ENCODE measurements around the gene CRELD1.
"Not testable (repeated sequence)": the region's sequence is repeated elsewhere in the genome, so short reads cannot be mapped to it uniquely, and the experiment has no call there.

The CRELD1 gene

DNA sequence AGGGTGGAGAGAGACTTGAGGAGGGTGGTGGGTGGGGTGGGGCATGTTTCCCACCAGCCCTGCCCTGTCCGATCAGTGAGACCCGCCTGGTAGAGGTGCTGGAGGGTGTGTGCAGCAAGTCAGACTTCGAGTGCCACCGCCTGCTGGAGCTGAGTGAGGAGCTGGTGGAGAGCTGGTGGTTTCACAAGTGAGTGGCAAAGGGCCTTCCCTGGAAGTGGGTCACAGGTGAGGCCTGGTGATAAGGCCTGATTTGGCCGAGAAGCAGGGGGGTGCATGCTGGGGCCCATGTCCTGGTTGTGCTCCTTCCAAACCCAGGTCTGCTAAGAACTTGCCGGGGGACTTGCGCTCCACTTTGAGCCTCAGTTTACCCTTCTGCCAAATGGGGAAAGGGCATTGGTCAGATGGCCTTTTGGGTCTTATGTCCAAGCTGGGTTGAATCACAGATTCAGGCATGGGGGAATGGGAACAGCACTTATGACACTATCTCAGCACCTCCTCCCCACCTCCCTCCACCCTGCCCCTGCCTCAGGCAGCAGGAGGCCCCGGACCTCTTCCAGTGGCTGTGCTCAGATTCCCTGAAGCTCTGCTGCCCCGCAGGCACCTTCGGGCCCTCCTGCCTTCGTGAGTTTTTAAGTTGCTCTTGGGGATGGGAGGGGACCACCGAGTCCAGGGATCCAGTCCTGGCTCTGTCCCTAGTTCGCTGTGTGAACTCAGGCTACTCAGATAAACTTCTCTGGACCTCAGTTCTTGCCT lies 4.0 kb downstream of the CRELD1 start:
- no peak for DNase-seq

DNA sequence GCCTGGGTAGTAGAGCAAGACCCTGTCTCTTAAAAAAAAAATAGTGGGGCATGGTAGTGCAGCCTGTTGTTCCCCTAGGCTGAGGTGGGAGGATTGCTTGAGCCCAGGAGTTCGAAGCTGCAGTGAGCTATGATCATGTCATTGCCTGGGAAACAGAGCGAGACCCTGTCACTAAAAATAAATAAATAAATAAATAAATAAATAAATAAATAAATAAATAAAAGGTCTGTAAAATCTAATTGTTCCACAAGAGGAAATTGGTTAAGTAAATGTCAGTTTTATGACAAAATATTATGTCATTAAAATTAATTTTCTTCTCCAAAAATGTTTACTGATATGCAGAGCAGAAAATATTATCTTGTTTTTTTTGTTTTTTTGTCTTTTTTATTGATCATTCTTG lies 5.3 kb downstream of the CRELD1 start:
- no peak for DNase-seq

DNA sequence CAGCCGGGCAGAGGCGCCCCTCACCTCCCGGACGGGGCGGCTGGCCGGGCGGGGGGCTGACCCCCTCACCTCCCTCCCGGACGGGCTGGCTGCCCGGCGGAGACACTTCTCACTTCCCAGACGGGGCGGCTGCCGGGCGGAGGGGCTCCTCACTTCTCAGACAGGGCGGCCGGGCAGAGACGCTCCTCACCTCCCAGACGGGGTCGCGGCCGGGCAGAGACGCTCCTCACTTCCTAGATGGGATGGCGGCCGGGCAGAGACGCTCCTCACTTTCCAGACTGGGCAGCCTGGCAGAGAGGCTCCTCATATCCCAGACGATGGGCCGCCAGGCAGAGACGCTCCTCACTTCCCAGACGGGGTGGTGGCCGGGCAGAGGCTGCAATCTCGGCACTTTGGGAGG lies 6.3 kb downstream of the CRELD1 start:
- not testable (repeated sequence) for DNase-seq

DNA sequence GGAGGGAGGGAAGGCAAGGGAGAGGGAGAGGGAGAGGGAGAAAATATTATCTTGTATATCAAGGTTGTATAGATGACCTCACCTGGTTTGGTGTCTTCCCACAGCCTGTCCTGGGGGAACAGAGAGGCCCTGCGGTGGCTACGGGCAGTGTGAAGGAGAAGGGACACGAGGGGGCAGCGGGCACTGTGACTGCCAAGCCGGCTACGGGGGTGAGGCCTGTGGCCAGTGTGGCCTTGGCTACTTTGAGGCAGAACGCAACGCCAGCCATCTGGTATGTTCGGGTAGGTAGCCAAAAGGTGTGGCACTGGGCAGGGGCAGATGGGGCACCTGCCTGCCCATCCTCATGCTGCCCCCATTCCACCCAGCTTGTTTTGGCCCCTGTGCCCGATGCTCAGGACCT lies 7.1 kb downstream of the CRELD1 start:
- no peak for DNase-seq

DNA sequence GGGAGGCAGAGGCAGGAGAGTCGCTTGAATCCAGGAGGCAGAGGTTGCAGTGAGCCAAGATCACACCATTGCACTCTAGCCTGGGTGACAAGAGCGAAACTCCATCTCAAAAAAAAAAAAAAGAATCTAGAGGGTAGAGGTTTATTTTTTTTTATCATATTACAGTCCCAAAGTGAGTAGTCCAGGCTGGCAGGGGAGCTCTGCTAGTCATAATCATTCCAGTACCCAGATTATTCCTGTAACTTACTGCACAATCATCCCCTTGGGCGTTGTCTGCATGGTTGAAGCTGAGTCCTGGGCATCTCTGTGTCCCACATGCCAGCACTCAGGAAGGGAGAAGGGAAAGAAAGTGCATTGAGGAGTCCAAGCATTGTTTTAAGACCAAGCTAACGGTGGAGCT lies 8.5 kb downstream of the CRELD1 start:
- DNase-seq, result no peak

DNA sequence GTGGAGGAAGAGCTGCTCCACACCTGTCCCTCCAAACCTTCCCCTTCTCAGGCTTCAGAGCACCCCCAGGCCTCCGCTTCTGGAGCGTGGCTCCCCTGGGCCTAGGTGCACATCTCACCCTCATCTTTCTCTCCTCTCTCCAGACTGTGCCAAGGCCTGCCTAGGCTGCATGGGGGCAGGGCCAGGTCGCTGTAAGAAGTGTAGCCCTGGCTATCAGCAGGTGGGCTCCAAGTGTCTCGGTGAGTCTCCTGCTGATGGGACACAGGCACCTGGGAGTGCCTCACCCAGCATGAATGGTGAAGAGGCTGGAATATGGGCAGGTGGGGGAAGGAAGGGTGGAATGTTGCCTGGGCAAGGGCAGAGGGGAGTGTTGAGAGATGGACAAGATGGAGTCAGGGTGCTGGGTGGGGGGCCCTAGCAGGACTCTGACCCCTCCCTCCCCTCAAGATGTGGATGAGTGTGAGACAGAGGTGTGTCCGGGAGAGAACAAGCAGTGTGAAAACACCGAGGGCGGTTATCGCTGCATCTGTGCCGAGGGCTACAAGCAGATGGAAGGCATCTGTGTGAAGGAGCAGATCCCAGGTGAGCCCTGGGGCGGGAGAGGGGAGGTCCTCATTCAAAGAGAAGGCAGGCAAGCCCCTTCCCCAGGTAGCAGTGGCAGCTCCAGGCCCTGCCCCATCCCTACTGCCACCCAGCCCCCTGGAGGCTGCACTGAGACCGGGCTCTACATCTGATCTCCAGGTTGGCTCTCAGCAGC lies 9.5 kb downstream of the CRELD1 start:
- no peak for DNase-seq

DNA sequence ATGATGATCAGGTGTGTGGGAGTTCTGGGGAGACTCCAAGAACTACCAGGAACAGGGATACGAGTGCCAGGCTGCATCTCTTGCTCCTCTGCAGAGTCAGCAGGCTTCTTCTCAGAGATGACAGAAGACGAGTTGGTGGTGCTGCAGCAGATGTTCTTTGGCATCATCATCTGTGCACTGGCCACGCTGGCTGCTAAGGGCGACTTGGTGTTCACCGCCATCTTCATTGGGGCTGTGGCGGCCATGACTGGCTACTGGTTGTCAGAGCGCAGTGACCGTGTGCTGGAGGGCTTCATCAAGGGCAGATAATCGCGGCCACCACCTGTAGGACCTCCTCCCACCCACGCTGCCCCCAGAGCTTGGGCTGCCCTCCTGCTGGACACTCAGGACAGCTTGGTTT lies 10.6 kb downstream of the CRELD1 start:
- DNase-seq, result no peak

DNA sequence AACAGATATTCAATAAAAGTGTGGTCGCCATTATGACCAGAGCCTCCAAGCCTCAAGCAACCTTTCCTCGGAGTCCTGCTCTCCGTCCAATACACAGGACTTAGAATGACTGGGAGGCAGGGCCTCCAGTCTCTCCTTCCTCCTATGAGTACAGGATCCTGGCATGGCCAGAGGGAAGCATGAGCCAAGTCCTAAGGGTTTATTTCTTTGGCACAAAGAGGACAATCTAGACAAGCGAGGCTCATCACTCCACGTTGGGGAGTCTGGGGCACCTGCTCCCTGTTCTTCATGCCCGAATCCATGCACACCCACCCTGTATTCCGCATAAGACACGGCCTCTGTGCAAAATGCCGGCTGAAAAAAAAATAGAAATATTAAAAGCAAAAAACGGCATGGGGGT lies 11.7 kb downstream of the CRELD1 start:
- DNase-seq, result no peak

DNA sequence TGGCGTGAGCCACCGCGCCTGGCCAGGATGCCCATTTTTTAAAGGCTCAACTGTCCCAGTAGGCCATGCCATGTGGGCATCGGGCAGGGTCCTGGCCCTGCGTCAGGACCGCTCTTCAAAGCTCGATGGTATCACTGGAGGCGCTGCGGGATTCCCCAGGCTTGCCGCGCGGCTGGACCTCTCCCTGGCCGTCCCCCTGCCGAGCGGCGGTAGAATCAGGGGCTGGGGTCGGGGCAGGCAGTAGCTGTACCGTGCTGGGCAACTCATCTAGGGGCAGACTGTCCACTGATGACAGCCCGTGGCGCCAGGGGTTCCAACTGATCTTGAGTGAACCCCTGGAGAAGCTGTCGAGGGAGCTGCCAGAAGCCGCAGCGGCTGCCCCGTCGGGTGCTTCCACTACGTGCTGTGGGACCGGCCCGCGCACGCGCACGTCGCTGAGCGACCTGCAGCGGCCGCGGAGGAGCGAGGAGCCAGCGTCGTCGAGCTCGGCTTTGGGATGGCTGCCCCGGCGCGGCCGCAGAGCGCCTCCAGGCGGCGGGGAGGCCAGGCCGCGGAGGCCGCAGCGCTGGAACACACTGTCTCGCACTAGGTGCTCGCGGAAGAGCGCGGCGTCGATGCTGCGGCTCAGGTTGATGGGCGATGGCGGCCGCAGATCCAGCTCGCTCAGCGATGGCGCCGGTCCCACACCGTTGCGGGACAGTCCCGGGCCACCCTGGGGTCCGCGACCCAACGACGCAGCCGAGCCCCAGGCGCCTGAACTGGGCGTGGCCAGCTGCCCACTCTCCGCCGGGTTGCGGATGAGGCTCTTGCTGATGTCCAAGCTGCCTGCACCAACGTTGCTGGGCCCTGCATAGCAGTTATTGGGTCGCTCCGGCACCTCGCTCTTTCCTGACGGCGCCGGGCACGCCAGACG lies 12.7 kb downstream of the CRELD1 start:
- peak; percentile 43 for DNase-seq

DNA sequence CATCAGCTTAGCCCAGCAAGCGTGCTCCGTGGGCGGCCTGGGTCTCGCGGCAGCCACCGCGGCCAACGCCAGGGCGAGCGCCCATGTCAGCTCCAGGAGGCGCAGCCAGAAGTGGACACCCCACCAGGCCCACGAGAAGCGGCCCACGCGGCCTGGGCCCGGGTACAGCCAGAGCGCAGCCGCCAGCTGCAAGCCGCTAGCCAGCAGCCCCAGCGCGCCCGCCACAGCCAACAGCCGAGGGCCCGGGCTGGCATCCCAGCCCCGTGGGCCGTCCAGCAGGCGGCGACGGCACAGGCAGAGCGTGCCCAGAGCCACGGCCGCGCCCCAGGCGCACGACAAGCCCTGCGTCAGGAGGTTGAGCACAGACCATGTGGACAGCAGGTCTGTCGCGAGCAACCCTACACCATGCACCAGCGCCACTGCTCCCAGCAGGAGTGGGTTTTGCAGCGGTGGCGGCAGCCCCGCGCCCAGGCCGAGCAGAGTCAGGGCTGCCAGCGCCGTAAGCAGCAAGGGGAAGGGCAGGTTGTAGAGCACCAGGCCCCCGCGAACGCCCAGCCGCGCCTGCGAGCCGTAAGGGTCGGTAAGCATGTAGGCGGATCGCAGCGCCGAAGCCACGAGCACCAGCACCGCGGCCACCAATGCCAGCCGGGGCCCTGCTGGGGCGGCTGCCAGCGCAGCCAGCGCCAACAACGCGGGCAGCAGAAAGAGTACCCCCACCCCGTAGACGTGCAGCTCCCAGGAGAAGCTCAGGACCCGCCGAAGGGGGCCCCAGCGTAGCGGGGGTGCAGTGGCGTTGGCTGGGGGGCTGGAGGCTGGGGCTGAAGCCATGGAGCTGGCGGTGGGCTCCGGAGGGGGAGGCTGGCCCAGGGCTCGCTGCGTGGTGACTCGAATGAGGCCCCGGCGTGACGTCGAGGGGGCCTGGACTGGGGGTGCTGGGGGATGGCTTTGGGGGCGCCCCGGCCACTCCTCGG lies 13.7 kb downstream of the CRELD1 start:
- peak; percentile 38 for DNase-seq

DNA sequence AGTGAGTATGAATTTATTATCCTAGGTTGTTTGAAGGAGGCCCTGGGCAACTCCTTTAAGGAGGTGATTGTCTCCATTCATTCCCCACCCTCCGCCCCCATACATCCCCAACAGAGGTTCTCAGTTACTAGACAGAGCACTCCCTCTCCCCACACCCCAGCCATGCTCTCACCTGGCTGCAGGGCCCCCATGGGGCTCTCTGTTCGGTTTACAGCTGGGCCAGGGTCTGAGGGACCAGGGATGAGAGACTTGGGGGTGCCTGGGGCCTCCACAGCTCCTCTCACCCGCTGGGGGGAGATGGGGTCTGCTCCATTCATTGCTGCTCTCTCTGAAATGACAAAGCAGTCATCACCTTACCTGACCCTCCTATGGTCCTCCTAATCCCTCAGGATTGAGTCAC lies 15.0 kb downstream of the CRELD1 start:
- DNase-seq, result no peak

DNA sequence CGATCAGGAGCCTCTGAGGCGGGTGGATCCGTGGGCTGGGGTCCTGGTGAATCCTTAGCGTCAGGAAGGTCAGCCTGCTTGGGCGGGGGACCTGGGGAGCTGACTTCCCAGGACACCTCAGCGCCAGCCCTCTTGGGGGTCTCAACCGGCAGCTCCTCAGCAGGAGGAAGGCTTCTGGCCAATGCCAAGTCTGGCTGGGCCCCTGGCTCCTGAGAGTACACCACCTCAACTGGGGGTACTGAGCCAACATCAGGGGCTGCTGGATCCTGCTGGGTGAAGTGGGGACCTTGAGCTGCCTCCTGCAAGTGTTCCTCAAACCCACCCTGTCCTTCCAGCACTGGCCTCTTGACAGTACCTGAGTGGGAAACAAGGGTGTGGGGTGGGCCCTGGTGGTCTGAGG lies 15.5 kb downstream of the CRELD1 start:
- DNase-seq, result no peak

DNA sequence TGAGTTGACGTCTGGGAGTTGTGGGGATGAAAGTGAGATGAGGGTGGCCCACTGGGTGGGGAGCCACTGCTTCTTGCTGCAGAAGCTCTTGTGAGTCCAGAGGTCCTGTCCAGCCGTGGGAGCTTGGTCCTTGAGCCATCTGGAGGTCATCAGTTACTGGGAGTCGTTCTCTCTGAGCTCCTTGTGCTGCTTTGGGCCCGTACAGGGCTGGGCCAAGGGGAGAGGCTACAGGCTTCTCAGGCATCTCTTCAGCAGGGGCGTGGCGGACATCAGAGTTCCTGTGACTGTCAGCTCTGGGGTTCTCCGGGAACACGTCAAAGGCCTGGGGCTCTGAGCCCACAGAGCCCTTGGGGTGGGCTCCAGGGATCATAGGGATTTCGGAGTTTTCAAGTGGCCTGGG lies 16.0 kb downstream of the CRELD1 start:
- no peak for DNase-seq

DNA sequence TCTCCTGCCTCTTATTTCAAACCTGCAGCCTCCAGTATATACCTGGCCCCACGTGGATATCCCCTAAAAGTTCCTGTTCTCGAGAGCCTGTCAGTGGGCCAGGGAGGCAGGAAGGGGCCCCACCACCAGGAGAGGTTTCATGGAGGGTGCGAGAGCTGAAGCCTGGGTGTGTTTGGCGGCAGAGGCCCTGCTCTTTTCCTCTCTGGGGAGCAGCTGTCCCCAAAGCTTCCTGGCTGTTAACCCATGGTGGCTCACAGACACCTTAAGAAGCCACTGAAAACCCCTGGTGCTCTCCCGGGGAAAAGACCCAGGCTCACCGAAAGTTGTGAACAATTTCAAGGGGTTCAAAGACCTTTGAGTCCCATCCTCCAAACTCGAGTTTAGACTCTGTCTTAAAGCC lies 17.5 kb downstream of the CRELD1 start:
- DNase-seq, result no peak

DNA sequence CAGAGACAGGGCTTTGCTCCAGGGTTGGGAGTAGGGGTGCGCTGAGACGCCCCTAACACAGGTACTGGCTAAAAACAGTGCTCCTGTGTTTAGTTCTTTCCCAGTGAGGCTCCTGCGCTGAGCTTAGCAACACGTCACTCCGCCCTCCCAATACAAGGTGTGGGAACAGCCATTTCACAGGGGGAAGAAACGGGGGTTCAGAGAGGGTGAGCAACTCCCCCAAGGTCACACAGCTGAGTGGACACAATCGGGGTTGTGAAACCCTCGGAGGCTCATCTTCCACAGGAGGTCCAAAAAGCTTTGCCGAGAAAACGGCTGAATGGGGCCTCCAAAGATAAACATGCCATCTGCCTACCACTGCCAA lies 17.9 kb downstream of the CRELD1 start:
- no peak for DNase-seq

DNA sequence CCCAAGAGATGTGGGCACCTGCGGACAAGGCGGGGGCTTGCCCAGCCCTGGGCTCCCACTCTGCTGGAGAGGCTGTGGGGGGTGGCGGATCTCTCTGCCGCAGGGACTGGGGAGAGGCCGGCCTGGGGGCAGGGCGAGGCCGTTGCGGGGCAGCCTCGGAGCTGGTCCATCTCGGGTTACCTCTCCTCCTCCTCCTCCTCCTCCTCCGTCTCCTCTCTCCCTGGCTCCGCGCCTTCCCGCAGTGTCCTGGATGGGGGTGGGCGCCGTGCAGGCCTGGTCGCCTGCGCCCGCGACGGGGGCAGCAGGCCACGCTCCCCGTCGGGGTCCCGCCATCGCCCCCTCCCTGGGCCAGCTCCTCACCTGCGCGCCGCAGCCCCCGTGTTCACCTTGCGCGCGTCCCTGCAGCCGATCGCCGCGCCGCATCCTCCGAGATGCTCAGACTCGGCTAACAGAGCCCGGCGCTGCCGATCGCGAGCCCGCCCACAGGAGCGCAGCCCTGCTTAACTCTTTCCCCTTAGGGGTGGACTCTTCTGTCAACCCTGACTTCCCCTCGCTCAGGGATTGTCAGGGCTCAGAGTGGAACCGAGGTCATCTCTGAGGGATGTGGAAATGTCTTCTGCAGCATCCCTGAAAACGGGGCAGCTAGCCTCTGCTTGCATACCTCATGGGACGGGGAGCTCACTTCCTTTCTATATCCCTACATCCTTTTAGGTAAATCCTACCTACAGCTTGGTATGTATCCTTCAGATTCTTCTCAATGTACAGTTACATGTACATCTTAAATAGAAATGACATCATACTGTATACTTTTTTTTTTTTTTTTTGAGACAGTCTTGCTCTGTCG lies 18.6 kb downstream of the CRELD1 start, which contains the start of gene PRRT3:
TSS of gene PRRT3 (minus strand) at position 447 of the 844 bp plus-strand sequence. CDS start 2,293 bp downstream, outside the sequence.
- no peak for DNase-seq

DNA sequence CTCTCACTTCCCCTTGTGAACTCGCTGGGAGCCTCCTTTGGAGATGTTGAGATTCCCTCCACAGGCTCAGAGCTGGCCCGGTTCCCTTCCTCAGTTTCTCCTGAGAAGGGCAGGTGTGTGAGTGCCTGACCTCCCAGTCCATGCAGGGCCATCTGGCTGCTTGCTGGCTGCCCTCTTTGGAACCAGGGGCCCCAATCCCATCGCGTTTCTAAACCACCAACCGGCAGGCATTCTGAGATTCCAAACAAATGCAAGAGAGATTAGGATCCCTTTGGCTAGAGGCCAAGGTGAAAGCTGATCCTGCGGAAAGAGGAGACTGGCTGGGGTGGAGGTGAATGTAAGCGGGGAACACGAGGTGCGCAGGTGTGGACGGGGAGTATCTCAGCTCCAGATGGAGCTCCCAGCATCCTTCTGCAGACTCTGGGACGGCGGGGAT lies 21.5 kb downstream of the CRELD1 start:
- peak; percentile 89 for DNase-seq

DNA sequence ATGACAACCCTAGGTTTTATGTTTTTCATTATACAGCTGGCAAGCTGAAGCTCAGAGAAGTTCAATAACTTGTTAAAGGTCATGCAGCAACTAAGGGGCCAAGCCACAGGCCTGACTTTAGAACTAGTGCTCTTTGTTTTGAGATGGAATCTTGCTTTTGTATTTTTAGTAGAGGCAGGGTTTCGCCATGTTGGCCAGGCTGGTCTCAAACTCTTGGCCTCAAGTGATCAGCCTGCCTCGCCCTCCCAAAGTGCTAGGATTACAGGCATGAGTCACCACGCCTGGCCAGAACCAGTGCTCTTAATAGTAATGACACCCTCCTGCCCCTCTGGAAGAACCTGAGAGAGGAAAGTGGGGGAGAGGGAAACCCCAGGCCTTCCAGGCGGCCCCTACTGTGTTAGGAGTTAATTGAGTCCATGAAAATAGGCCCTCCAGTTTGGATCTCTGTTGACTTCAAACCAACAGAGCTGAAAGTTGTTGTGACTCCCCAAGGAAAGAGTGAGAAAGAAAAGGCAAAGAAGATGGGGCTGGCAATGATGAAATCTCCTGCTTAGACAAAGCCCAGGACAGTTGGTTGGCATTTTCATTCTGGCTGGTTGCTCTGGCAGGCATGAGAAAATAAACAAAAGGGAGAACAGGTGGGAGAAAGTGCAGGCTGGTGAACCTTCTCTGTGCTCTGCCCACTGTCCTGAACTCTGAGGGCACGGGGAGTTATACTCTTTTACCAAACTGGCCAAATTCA lies 22.1 kb downstream of the CRELD1 start:
- DNase-seq, result no peak

DNA sequence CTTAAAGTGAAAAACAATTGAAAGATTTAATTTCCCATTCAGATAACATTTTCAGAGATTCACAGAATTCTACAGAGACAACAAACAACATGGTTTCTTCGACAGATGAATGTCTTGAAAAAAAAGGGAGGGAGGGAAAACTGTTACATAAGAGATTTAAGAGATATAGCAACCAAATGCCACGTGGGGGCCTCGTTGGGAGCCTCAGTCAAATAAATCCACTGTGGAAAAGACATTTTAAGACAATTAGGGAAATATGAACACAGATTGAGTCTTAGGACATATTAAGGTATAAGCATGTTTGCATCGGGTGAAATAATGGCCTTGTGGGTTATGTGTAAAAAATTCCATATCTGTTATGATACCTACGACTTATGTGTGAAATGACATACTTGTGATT lies 23.6 kb downstream of the CRELD1 start:
- no peak for DNase-seq

DNA sequence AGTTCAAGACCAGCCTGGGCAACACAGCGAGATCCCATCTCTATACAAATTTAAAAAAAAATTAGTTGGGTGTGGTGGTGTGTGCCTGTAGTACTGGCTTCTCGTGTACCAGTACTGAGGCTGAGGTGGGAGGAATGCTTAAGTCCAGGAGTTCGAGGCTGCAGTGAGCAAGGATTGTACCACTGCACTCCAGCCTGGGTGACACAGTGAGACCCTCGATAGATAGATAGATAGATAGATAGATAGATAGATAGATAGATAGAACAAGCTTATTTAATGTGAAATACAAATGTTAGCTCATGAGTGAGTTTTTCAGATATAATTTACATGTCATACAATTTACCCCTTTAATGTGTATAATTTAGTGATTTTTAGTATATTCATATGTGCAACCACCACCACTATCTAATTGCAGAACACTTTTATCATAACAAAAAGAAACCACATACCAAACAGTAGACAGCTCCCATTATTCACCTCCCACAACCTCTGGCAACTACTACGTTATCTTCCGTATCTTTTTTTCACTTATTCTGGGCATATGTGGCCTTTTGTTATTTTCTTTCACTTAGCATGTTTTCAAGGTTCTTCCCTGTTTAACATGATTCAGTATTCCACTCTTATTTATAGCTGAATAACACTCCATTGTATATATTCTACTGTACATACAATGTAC lies 31.7 kb downstream of the CRELD1 start:
- no peak for DNase-seq
